Hepatocyte (in vitro differentiated cells): Measurements from ENCODE around the gene SPEG.

Experiments
- CTCF ChIP-seq: fragments of 200-600 bp; sonication (generic); IDR thresholded peaks from 2 replicates; pipeline ENCODE4 v1.5.1; 2016; ENCODE audit warnings: antibody characterized with exemption, mild to moderate bottlenecking; ENCODE audit not compliant: poor library complexity
- EZH2 ChIP-seq: fragments of 200-600 bp; sonication (generic); IDR thresholded peaks from 2 replicates; pipeline ENCODE4 v1.6.1; 2016; ENCODE audit warnings: antibody characterized with exemption, mild to moderate bottlenecking, borderline replicate concordance

- TF ChIP-seq CTCF = no peak
- TF ChIP-seq EZH2 = no peak
Observed at GRCh38 chr2:219520079-219520478, 85.4 kb downstream of the SPEG start.
